Fibroblast of the aortic adventitia (primary cell): ENCODE data around the gene RITA1. TPM values are rescaled to one million over a fixed set of nuclear protein-coding genes. Genes with fewer than 3 reads are reported as not detected.

Source experiments
- DNase-seq: peaks from one replicate; pipeline ENCODE4 v3.0.0-alpha.2; 2010; ENCODE audit warnings: low read depth
- H3K4me3 ChIP-seq: 2 replicates; pipeline ENCODE4 v1.5.1; 2011; ENCODE audit warnings: low read depth, mild to moderate bottlenecking, control low read depth, low read length, moderate library complexity
- total RNA-seq: library from RNA; depleted of rRNA; stranded (reverse); fragments of >200 nt; gene quantifications from 2 replicates; pipeline ENCODE4 v1.2.3, GENCODE V29; 2012; ENCODE audit warnings: low replicate concordance
- TF ChIP-seq, protein P1 (sequence below): IDR thresholded peaks from 2 replicates; pipeline ENCODE4 v1.5.1; 2011; ENCODE audit warnings: mild to moderate bottlenecking, low read length, control low read depth, inconsistent platforms; ENCODE audit not compliant: insufficient read depth

Gene RITA1
- total RNA-seq, 1 donor: 13.5 TPM

DNA sequence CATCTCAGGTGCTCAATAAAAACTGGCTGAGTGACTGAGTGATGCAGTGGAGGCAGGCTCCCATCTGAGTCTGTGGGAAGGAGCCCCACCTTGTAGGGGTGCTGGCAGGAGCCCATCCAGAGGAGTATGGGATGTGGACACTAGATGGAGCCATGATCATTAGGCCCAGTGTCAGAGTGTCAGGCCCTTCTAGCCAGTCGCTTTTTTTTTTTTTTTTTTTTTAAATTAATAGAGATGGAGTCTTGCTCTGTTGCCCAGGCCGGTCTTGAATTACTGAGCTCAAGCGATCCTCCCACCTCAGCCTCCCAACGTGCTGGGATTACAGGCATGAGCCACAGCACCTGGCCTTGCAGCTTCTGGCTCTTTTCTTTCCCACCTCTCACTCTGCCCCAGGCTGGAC, 11.5 kb downstream of the RITA1 start:
- no peak overlapping the region for H3K4me3 ChIP-seq
- TF ChIP-seq, protein P1, sequence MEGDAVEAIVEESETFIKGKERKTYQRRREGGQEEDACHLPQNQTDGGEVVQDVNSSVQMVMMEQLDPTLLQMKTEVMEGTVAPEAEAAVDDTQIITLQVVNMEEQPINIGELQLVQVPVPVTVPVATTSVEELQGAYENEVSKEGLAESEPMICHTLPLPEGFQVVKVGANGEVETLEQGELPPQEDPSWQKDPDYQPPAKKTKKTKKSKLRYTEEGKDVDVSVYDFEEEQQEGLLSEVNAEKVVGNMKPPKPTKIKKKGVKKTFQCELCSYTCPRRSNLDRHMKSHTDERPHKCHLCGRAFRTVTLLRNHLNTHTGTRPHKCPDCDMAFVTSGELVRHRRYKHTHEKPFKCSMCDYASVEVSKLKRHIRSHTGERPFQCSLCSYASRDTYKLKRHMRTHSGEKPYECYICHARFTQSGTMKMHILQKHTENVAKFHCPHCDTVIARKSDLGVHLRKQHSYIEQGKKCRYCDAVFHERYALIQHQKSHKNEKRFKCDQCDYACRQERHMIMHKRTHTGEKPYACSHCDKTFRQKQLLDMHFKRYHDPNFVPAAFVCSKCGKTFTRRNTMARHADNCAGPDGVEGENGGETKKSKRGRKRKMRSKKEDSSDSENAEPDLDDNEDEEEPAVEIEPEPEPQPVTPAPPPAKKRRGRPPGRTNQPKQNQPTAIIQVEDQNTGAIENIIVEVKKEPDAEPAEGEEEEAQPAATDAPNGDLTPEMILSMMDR: peak; percentile 85
- peak; percentile 88 for DNase-seq

DNA sequence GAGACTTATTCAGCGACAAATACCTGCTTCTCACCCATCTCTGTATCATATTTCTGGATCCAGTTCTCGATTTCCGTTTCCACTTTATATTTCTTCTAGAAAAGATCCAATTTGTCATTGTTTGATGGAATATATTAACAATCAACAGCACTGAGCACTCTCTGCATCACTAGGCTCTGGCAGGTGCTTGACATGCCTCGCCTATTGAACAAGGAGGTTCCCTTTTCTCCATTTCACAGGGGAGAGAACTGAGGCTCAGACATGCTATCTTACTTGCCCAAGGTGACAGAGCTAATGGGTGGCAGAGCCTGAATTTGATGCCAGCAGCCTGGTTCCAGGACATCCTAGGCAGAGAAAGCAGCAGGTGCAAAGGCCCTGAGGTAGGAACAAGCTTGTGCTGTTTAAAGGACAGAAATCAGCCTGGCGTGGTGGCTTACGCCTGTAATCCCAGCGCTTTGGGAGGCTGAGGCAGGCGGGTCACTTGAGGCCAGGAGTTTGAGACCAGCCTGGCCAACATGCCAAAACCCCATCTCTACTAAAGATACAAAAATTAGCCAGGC, 12.1 kb downstream of the RITA1 start:
- DNase-seq: no peak
- TF ChIP-seq, protein P1: no peak

GRCh38 chr12:113198296-113198695, 12.8 kb downstream of the RITA1 start:
- TF ChIP-seq, protein P1: no peak
- no peak for DNase-seq
- no peak overlapping the region for H3K4me3 ChIP-seq

More for the DNA sequence above, 12.1 kb downstream of the RITA1 start:
- H3K4me3 ChIP-seq: no peak overlapping the region

DNA sequence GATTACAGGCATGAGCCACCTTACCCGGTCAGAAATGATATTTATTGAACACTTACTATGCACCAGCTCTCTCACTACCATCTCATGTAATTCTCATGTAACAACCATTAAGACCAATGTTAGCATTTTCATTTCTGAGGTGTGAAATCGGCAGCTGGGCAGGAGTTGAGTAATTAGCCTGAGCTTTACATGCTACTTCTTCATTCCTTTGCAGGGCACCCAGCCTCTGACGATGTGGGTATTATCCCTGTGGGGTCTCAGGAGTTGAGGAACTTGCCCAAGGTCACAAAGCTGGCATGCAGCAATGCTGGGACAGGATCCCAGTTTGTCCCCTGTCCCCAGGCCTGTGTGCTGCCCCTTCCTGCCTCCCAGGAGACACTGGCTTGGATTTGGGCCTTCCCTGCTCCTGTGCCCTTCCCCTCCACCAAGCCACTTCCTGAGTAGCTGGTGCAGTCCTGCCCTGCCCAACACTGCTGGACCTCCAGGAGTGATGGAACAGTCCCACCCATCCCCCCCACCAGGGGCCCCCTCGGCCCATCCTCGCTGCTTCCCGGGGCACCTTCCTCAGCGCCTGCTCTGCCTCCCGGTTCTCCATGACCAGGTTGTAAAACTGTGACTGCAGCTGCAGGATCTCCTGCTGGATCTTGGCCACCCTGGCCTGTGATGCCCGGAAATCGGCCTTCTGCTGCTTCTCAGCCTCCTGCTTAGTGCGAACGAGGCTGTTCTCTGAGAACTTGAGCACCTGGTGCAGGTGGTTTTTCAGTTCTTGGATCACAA, 14.7 kb downstream of the RITA1 start:
- TF ChIP-seq, protein P1: no peak
- no peak for DNase-seq
- H3K4me3 ChIP-seq: no peak overlapping the region

- DNase-seq: no peak
- no peak overlapping the region for H3K4me3 ChIP-seq
- TF ChIP-seq, protein P1: no peak
Observed at GRCh38 chr12:113201187-113202177, 16.0 kb downstream of the RITA1 start.

DNA sequence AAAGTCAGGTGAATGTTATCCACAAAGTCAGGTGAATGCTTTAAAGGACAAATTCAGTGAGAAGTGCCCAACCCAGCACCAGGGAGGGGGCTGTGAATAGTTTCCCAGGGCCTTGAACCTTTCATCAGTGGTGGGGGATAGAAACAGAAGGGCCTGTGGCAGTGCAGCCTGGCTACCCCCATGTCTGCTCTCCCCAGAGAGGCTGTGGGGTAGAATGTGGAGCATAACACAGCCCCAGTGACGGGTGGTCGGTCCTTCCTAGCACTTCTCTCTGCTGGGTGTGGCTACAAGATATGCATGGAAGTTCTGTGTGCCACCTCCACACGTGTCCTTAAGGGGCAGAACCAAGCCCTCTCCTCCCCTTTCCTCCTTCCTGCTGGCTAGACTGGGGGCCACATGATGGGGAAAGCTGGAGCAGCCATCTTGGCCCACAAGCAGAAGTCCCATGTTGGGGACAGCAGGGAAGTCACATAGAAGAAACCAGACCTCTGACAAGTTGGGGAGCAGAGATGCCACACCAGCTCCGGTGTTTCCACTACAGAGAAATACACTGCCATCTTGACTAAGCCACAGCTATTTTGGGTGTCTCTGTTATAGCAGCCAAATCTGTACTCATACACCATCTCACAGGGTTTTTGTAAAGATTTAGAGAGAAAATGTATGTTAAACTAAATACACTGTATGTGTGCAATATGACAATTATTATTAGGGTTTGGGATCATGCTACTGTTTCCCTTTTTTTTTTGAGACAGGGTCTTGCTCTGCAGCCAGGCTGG, 17.0 kb downstream of the RITA1 start:
- no peak for DNase-seq
- TF ChIP-seq, protein P1: no peak
- no peak overlapping the region for H3K4me3 ChIP-seq
